GM18907 (cell line): Measurements from ENCODE around the gene ZNF521.

Source experiments
- ATAC-seq: cut with Tn5 transposase; IDR thresholded peaks from one replicate; pipeline ENCODE4 v1.9.1; 2021; ENCODE audit warnings: mild to moderate bottlenecking, moderate library complexity; ENCODE audit not compliant: unreplicated experiment

Gene ZNF521

DNA sequence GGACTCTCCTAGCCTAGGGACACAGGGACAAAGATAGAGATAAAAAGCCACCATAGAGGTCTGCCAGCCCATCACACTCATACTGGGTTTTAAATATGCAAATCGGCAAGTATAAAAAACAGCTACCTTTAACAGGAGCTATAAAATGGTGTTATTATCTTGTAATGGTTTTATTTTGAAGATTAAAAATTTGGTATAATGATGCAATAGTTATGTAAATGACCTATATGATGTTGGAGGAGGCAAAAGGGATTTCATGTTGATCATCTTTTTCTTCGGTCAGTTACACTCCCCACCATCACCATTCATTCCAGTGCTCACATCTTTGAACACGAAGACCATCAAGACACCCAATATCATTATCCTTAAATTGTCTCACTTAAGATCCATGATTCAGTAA, 11.2 kb downstream of the ZNF521 start:
- no peak for ATAC-seq

DNA sequence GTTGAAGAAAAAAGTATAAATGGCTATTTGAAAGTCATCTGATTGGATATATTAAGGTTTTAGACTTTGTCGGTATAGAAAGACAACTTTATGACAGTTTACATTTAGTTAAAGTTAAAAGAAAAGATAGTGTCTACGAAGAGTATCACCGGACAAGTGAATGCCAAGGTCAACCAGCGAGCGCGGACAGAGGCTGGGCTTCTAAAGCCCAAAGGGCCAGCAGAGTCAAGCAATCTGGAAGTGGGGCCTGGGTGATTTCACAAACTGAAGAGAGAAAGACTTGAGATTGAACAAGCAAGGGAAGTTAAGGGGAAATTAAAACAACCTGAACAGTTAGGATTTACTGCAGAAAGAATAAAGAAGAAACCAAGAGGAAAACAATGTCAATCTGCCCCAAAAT, 16.3 kb downstream of the ZNF521 start:
- ATAC-seq: no peak

DNA sequence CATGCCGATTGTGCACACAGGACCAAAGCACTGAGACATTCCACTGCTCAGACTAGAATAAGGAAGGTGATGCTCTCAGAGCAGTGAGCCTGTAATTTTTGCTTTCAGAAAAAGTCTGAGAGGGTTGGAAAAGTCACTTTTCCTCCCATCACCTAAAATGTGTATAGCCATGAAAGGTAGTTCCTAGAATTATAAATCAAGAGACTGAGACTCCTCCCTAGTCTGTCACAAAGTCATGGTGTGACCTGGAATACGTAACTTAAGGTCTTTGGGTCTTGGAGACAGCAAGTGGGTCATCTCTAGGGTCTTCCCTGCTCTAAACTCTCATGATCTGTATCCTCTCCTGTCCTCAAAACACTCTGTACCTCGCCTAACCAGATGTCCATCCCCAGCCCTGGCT, 16.9 kb downstream of the ZNF521 start:
- ATAC-seq: no peak

DNA sequence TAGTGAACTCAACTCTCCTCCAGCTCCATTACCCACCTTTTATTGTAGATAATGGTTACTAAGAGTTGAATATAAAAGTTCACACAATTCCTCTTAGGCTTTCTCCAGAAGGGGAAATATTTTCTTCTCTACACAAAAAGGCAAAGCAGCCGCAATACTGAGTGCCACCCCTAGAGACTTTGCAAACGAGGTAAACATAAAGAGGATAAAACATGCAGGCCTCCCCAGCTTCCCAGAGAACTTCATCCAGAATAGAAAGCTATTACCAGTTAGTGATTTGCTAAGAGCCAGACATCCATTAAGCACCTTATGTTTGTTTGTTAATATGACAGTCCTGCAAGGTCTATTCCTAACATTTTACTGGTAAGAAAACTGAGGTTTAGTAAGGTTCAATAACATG, 17.4 kb downstream of the ZNF521 start:
- no peak for ATAC-seq

DNA sequence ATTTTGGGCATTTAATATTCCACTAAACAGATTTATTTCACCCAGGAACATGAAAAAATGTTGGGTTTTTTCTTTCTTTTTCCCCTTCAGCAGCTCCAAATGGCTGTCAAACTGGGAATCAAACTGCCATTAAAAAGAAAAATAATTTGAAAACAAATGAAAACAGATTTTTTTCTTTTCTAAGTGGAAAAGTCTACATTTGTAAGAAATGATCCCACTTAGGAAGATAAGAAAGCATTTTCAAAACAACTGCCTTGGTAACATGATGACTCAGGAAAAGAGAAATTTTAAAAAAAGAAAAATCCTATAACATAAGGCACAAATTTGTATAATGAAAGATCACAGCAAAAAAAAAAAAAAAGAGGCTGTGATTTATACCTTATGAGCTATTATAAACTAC, 20.0 kb downstream of the ZNF521 start:
- ATAC-seq: no peak

DNA sequence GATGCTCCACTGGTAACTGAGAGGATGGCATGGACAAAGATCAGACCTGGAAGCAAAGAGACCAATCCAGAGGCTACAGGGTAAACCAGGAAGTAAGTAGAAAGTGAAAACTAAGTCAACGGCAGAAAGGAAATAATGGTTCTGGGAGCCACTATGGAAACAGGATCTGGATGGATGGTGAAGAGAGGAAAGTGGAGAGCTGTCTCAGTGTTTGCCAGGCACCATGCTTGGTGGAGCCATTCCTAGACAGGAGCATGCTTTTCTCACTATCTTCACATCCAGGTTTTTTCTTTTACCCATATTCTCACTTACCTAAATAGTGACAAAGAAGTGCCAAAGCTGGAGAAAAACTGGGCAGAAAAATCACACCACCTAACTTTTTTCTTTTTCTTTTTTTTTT, 22.2 kb downstream of the ZNF521 start:
- no peak for ATAC-seq

DNA sequence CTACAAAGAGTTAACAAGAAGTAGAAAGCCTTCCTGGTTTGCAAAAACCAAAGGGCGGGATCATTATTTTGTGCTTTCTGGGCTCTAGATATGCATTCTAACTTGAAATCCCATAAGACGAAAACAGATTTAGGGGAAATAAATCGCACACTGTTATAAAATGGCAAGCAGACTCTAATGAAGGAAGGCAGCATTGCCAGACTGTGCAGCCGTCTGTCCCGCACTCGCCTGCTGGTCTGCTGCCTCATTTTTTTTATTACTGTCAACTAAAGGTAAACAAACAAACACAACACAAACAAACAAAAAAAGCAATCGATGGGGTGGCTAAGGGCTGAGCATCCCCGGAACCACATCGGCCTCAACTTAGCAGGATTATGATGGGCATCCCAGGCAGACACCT, 24.4 kb downstream of the ZNF521 start:
- ATAC-seq: no peak

DNA sequence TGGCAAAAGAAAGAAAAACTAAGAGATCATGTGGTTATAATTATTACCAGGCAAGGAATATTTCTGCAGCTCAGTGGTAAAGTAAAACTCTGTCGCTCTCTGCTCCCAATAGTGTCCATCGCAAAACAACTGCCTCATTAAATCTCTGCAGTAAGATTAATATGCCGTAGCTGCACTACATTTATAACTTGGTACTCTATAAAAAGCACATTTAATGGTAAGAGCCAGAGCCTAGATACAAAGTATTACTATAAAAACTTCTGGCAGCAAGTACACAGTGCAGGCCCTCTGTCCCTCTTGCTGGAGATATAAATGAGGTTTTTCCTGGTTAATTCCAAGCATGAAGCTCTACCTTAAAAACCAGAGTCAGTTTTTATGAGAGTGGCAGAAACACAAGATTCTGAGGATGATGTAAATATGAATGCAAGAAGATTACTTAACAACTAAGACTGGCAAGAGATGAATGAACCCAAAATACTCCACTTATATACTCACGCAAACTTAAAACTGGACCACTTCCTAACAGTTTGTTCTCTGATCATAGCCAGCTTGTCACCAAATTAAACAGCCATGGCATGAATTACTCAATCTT, 25.5 kb downstream of the ZNF521 start:
- ATAC-seq: no peak

DNA sequence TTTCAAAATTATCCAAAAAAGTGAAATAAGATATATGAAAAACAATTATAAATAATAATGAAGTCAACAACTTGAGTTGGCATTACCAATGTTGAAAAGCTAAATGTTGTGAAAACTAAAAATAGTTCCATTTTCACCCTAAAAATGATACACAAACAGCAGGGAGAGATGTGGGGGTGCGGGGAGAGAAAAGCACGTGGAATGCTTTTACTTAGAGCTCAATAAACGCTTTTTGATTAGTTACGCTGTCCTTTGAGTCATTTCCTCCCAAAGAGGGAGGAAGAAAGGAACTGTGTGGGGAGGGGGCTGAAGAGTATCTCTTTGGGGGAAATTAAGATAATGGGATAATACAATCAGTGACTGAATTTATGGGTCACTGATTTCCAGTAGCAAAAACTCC, 29.2 kb downstream of the ZNF521 start:
- ATAC-seq: no peak

DNA sequence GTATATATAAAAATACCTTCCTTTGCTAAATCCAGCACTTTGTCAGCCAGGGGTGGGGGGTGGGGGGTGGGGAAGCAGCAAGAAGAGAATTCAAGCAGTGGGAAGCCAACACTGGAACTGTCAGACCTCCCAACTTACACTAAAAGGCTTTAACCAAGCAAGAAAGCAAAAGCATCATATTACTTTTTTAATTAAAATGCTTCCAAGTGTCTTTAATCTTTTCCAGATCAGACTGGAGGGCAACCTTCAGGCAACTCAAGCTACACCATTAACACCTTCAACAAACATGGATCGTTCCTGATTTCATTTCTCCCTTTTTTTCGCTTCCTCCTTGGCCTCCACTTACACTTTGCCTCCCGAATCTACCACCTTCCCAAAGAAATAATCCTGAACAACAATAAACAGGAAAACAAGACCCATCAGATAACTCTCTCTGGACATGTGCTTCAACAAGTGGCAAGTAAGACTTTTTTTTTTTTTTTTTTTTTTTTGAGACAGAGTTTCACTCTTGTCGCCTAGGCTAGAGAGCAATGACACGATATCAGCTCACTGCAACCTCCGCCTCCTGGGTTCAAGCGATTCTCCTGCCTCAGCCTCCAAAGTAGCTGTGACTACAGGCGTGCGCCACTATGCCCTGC, 35.5 kb downstream of the ZNF521 start:
- no peak for ATAC-seq

DNA sequence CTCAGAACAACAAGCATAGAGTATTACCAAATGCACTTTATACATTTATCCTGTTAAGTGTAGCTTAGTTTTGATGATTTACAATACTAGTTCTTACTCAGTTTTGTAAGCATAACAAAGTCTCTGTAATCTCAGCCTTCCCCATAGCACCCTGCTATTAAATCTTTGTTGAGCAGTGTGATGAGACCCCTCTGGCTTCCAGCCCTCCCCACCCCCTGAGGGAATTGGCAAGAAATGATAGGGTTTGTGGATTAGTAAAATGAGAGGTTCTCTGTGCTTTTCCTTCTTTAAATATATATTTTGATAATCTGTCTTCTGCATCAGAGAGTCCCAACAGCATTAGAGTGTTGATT, 37.2 kb downstream of the ZNF521 start:
- ATAC-seq: no peak

DNA sequence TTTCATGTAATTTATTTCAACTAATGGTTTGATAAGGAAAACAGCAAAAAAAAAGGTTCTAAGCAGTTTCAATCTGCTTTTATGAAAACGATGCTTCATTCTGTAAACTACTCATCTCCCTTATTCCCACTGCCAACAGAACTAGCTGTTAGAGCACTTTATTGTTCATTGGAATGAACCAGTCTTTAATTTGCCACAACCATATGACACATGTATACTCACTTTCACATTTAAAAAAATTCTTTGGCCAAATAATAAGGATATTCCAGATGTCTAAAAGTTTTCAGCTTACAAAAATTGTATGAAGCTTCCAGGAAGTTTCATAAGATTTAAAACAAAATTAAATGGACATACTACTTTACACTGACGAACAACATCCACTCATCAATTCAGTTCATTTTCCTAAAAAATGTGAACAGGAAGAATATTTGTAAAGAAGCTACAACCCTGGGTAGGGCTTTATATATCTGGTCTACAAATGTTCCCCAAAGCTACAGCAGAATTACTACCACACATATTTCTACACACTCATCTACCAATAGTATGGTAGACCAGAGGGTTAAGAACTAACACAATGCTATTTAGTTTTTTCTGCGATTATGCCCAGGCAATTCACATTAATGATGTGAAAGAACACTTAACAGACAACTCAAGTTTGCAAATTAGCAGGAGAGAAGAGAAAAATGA, 37.7 kb downstream of the ZNF521 start:
- ATAC-seq: no peak

DNA sequence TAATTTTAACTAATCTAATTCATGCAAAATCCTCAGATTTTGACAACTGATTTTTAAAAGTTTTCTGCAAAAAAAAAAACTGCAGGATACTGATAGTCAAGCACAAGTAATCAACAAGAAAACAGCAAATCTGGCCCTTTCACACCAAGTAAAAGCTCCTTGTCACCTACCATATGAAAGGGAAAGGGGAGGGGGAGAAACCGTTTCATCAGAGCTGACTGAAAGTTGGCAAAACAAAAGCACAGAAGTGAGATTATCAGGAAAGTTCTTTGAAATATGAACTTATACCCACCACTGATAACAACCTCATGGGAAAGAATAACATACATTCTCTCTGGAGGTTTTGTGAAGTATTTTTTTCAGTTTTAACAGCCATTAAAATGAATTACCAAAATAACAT, 38.7 kb downstream of the ZNF521 start:
- no peak for ATAC-seq

DNA sequence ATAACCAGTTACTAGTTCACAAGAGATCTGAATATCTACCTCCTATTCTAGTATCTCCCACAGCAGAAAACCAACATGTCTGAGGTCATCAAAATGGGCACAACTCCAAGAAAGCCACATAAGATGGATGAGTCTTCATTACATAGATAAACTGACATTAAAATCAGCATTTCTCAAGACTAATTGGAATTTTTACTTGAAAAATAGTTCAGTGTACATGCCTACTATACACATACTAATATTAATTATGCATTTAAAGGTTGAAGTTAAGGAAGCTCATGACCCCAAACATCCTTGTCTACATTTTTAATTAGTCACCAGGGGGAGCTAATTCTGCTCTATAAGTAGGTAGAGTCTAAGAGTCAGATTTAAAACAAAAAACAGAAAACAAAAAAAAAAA, 41.9 kb downstream of the ZNF521 start:
- no peak for ATAC-seq

DNA sequence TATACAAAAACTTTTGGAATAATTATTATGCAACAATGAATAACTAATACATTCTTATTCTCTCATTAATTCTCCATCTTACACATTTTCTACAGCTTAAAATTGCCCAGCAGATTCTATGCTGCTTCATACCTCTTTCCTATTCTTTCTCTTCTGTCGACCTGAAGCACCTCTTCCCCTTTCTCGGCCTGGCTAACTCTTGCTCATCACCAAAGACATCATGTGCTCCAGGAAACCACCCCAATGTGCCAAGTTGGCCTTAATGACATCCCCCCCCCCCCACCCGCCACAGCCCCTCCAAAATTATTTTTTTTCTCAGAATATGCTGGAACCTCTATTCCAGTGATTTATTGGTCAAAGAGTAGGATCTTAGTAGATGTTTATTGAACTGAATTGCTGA, 43.6 kb downstream of the ZNF521 start:
- no peak for ATAC-seq

DNA sequence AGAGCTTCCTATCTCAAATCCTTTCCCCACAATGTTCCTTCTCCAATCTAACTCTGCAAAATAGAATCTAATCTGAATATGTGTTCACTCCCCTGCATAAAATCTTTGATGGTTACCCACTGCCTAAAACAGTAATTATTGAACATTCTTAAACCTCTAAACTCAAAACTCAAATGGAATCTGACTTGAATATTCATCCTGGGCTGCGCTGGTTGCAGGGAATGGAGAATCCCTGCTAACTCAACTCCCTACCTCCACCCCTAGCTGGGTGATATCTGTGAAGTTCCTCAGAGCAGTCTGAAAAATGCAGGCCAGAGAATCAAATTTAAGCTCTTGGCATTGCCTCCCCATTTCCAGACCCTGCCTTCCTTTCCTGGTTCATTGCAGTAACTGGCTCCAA, 44.8 kb downstream of the ZNF521 start:
- no peak for ATAC-seq

DNA sequence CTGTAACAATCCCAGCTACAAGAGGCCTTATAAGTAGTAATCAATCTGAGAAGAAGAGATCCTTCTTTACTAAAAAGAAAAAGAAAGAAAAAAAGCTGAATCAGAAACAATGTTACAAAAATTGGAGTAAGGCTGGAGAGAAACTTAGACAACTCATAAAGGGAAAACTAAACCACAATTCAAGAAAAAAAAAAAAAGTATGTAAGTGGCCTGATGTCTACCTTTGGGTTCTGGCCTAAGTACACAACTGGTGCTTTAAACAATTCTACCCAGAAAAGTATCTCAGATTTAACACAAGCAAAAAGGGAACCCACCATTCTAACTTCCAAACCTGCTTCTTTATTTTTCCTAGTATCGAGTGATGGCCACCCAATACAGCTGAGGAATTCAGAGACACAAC, 45.3 kb downstream of the ZNF521 start:
- ATAC-seq: no peak

DNA sequence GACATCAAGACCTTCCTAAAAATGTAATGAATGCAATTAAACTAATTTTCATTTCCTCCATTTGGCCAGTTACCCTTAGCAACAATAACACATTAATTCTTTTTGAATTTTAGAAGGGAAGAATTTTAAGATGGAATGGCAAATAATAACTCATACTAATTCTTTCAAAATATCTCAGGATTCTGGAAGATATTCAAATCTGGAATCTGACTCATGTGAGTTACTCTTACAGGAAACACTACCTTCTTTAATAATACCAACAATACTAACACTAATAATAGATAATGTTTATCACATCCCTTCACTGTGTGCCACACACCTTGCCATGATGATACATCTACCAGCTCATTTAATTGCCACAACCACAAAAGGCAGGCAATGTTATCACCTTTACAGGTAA, 46.4 kb downstream of the ZNF521 start:
- no peak for ATAC-seq

DNA sequence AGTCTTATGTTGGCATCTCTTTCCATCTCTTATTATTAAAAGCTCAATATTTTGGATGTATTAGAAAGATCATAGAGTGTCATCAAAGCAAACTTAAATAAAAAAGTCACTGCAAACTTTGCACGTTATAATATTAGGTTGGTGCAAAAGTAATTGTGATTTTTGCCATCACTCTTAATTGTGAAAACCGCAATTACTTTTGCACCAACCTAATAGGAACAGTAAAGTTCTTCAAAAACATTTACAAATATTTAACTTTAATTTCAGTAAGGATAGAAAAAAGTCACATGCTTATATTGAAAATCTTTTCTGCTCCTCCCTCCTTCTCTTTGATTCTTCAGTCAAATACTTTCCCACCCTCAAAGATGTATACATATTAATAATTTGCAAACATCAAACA, 51.5 kb downstream of the ZNF521 start:
- ATAC-seq: no peak

DNA sequence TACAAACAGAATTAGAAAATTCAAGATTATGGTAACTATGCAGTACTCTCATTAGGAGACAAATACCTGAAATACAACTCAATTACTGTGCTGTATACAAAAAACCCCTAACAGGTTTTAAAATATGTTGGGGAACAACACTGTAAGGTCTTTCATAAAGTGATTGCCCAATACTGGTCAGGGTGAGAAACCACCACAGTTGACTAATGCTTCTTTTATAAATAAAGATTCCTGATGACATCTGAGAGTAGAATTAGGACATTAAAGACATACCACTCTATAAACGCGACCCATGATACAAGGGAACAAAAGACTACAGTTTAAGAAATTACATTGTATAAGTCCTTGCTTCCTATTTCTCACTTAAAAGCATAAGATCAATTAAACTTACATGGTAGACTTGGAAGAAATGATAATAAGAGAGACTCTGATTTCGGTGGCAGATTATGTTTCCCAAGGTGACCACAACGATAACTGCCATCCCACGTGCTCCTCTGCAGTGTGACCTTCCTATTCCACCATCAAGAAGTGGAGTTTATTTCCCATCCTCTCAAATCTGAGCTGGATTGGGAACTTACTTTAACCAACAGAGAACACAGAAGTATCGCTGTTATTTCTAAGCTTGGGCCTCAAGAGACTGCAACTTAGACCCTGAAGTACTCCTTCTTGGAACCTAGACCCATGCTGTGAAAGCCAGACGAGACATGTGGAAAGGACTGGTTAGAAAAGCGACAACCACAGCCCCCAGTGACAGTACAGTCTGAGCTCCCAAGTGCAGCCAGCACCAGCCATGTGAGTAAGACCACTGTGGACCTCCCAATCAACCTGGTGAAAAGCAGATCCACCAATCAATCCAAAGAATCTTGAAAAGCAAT, 52.3 kb downstream of the ZNF521 start:
- no peak for ATAC-seq

DNA sequence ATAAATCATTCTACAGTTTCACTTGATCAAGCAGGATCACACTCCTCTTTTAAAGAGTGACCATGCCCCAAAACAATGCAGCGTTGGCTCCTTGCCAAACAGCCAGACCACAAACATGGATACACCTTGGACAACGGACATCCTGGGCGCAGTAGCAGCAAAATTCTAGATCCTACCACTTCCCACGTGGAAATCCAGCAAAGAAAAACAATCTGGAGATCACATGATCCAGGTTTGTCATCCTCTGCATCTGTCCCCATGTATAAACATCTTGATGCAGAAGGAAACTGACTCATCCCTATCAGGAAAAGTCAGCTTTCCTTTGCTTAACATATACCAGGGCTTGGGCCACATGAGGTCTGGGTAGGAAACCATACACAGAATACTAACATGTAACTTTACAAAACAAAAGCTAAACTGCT, 53.1 kb downstream of the ZNF521 start:
- ATAC-seq: no peak

DNA sequence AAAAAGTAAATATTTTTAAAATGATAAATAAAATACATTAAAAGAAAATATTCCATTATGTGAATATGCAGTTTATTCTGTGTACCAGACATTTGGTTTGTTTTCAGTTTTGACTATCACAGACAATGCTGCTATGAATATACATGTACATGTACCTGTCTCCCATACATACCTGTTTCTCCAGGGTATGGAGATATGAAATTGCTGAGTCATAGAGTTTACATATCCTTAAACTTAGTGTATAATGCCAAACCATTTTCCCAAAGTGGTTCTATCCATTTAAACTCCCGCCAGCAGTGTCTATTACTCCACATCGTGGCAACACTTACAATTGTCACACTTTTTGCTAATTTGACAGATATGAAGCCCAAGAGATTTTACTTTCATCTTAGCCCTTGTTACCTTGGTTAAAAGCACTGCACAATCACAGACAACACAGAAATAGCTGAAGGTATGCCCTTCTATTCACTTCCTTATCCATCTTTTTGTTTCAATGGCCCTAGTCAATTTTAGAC, 56.3 kb downstream of the ZNF521 start:
- ATAC-seq: no peak
